Measurements from ENCODE around the gene PODN. TPM values are rescaled to one million over a fixed set of nuclear protein-coding genes. Genes with fewer than 3 reads are reported as not detected.

The PODN gene
- total RNA-seq, 1 experiment from 2014 or later: not detected

GRCh38 chr1:53044926-53045325 lies 17.1 kb upstream of the PODN start:
- Mint-ChIP-seq H3K27me3 (ENCODE audit: insufficient read depth, unreplicated experiment) (no peaks in the 10 kb centered on the region), H3K27ac (ENCODE audit: unreplicated experiment) (no peak overlapping the region), H3K4me3 (ENCODE audit: unreplicated experiment) (no peak overlapping the region), H3K9me3 (ENCODE audit: unreplicated experiment) (no peaks in the 10 kb centered on the region), H3K36me3 (ENCODE audit: insufficient read depth, unreplicated experiment) (peaks cover 8% of the 10 kb centered on the region), H3K4me1 (ENCODE audit: low read depth, unreplicated experiment) (no peaks in the 10 kb centered on the region)
- no peaks in the 10 kb centered on the region for H3K36me3 ChIP-seq (ENCODE audit: control insufficient read depth, insufficient read depth, low read length)
- CTCF ChIA-PET: no interaction called here
- no TSS peak for BruUV-seq (replicated peaks)
- no peak for TF ChIP-seq CTCF (IDR thresholded peaks at IDR 0.05; ENCODE audit: insufficient read depth in 1 of 2, low read depth in 1 of 2, low read length in 1 of 2, severe bottlenecking in 1 of 2, unreplicated experiment in 1 of 2)
- no peaks in the 10 kb centered on the region for H3K4me1 ChIP-seq
- no peaks in the 10 kb centered on the region for H3K9me3 ChIP-seq
- H3K4me3 ChIP-seq (ENCODE audit: low read depth, low read length): no peak overlapping the region
- intact Hi-C loops (cut with micrococcal nuclease; ENCODE audit: unreplicated experiment): no loop called here
- POLR2A ChIA-PET: no interaction called here
- H3K27me3 ChIP-seq (replicated peaks; ENCODE audit: control insufficient read depth, insufficient read depth, low read length): no peaks in the 10 kb centered on the region
- DNase-seq: no peak

- CTCF ChIA-PET: no interaction called here
- TF ChIP-seq CTCF (IDR thresholded peaks at IDR 0.05; ENCODE audit: insufficient read depth in 1 of 2, low read depth in 1 of 2, low read length in 1 of 2, severe bottlenecking in 1 of 2, unreplicated experiment in 1 of 2): no peak
- DNase-seq: no peak
- BruUV-seq (replicated peaks): no TSS peak
- Mint-ChIP-seq H3K36me3 (ENCODE audit: insufficient read depth, unreplicated experiment) (no peaks in the 10 kb centered on the region), H3K4me3 (ENCODE audit: unreplicated experiment) (no peak overlapping the region), H3K4me1 (ENCODE audit: low read depth, unreplicated experiment) (no peaks in the 10 kb centered on the region), H3K27me3 (ENCODE audit: insufficient read depth, unreplicated experiment) (no peaks in the 10 kb centered on the region), H3K27ac (ENCODE audit: unreplicated experiment) (no peak overlapping the region), H3K9me3 (ENCODE audit: unreplicated experiment) (no peaks in the 10 kb centered on the region)
- intact Hi-C loops (cut with micrococcal nuclease; ENCODE audit: unreplicated experiment): no loop called here
- Histone ChIP-seq H3K9me3 (no peaks in the 10 kb centered on the region), H3K4me3 (ENCODE audit: low read depth, low read length) (no peak overlapping the region), H3K27me3 (replicated peaks; ENCODE audit: control insufficient read depth, insufficient read depth, low read length) (no peaks in the 10 kb centered on the region), H3K36me3 (ENCODE audit: control insufficient read depth, insufficient read depth, low read length) (no peaks in the 10 kb centered on the region), H3K4me1 (no peaks in the 10 kb centered on the region)
- POLR2A ChIA-PET: no interaction called here
Measured at GRCh38 chr1:53046930-53047329, 15.1 kb upstream of the PODN start.

GRCh38 chr1:53047737-53048736 lies 14.0 kb upstream of the PODN start:
- Histone ChIP-seq H3K4me1 (no peaks in the 10 kb centered on the region), H3K9me3 (no peaks in the 10 kb centered on the region), H3K4me3 (ENCODE audit: low read depth, low read length) (no peak overlapping the region), H3K36me3 (ENCODE audit: control insufficient read depth, insufficient read depth, low read length) (no peaks in the 10 kb centered on the region), H3K27me3 (replicated peaks; ENCODE audit: control insufficient read depth, insufficient read depth, low read length) (no peaks in the 10 kb centered on the region)
- BruUV-seq (replicated peaks): no TSS peak
- H3K27me3 Mint-ChIP-seq (ENCODE audit: insufficient read depth, unreplicated experiment): no peaks in the 10 kb centered on the region
- H3K36me3 Mint-ChIP-seq (ENCODE audit: insufficient read depth, unreplicated experiment): no peaks in the 10 kb centered on the region
- DNase-seq: no peak
- CTCF ChIA-PET: no interaction called here
- no peaks in the 10 kb centered on the region for H3K4me1 Mint-ChIP-seq (ENCODE audit: low read depth, unreplicated experiment)
- no peak overlapping the region for H3K27ac Mint-ChIP-seq (ENCODE audit: unreplicated experiment)
- no peak for TF ChIP-seq CTCF (IDR thresholded peaks at IDR 0.05; ENCODE audit: insufficient read depth in 1 of 2, low read depth in 1 of 2, low read length in 1 of 2, severe bottlenecking in 1 of 2, unreplicated experiment in 1 of 2)
- no peaks in the 10 kb centered on the region for H3K9me3 Mint-ChIP-seq (ENCODE audit: unreplicated experiment)
- intact Hi-C loops (cut with micrococcal nuclease; ENCODE audit: unreplicated experiment): no loop called here
- no peak overlapping the region for H3K4me3 Mint-ChIP-seq (ENCODE audit: unreplicated experiment)
- POLR2A ChIA-PET: no interaction called here
